ENCODE data around the gene PELI3. TPM values are rescaled to one million over a fixed set of nuclear protein-coding genes. Genes with fewer than 3 reads are reported as not detected.
"Not testable (repeated sequence)": the region's sequence is repeated elsewhere in the genome, so short reads cannot be mapped to it uniquely, and the experiment has no call there.

Gene PELI3
- total RNA-seq, 1 experiment from 2014 or later: 22.9 TPM

DNA sequence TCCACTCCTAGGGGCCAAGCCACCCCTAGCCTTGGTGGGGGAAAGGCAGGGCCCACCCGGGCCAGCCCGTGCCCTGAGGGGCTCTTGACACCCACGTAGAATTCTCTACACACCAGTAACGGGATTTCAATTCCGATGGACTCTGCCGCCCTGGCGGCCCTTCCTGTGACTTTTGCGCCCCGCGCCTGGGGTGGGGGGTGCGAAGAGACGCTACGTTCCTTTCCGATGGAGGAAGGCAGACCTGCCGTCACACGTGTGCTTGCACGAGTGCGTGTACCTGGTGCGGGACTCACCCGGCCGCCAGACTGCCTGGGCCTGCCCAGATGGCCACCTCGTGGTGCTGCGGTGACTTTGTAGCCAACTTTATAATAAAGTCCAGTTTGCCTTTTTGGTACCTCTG, 40.4 kb upstream of the PELI3 start:
- Histone ChIP-seq H3K36me3 (ENCODE audit: low read depth, low read length) (no peaks in the 10 kb centered on the region), H3K27ac (ENCODE audit: low read length) (no peak overlapping the region), H3K79me2 (ENCODE audit: low read length) (no peaks in the 10 kb centered on the region), H3K27me3 (ENCODE audit: low read length) (peaks cover 9% of the 10 kb centered on the region; the same call in 1 of the 2 replicates), H4K20me1 (ENCODE audit: low read length) (no peaks in the 10 kb centered on the region; the same call in 1 of the 2 replicates), H3K9me2 (replicated peaks; ENCODE audit: low read length) (no peaks in the 10 kb centered on the region), H2AFZ (ENCODE audit: low read length) (no peak overlapping the region), H3K4me1 (ENCODE audit: insufficient read depth, low read length) (no peaks in the 10 kb centered on the region), H3K4me2 (ENCODE audit: low read length) (no peak overlapping the region), H3F3A (ENCODE audit: low read length, unreplicated experiment) (no peaks in the 10 kb centered on the region), H3K9ac (ENCODE audit: low read length) (no peak overlapping the region), H3K9me3 (ENCODE audit: low read length) (no peaks in the 10 kb centered on the region), H3K4me3 (ENCODE audit: low read length) (no peak overlapping the region)
- CTCF ChIA-PET: no interaction called here
- no peak for TF ChIP-seq EZH2phosphoT487 (IDR thresholded peaks at IDR 0.05; ENCODE audit: borderline replicate concordance, low read length)
- POLR2A ChIA-PET (ENCODE audit: unreplicated experiment): no interaction called here
- intact Hi-C loops (cut with micrococcal nuclease): no loop called here
- no TSS peak for BruUV-seq (replicated peaks)
- ATAC-seq: no peak
- no peak for DNase-seq

DNA sequence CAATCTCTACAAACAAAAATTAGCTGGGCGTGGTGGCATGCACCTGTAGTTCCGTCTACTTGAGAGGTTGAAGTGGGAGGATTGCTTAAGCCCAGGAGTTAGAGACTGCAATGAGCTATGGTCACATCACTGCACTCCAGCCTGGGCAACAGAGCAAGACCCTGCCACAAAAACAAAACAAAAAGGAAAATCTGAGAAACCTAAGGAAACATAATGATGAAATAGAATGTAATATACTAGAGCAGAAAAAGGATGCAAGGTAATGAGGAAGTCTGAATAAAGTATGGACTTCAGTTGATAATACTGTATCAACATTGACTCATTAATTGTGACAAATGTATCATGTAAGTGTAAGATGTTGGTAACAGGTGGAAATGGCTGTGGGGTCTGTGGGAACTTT, 37.8 kb upstream of the PELI3 start:
- no peaks in the 10 kb centered on the region for H3K9me3 ChIP-seq (ENCODE audit: low read length)
- H3F3A ChIP-seq (ENCODE audit: low read length, unreplicated experiment): no peaks in the 10 kb centered on the region
- no peaks in the 10 kb centered on the region for H4K20me1 ChIP-seq (ENCODE audit: low read length)
- no peak overlapping the region for H3K27ac ChIP-seq (ENCODE audit: low read length)
- ChIA-PET CTCF (interaction anchor here (0.6 to 1.1 kb wide), 2 partner anchors 38 to 132 kb away, joined by 3 to 4 read pairs; partner anchors contain the start of gene PELI3), POLR2A (ENCODE audit: unreplicated experiment) (interaction anchor here (0.7 kb wide), 1 partner anchor 28 kb away, joined by 5 read pairs; no protein-coding TSS in a partner anchor)
- TF ChIP-seq EZH2 (IDR thresholded peaks at IDR 0.05; ENCODE audit: low read length, unreplicated experiment) (no peak), EZH2phosphoT487 (IDR thresholded peaks at IDR 0.05; ENCODE audit: borderline replicate concordance, low read length) (no peak)
- TF ChIP-seq, protein P1, sequence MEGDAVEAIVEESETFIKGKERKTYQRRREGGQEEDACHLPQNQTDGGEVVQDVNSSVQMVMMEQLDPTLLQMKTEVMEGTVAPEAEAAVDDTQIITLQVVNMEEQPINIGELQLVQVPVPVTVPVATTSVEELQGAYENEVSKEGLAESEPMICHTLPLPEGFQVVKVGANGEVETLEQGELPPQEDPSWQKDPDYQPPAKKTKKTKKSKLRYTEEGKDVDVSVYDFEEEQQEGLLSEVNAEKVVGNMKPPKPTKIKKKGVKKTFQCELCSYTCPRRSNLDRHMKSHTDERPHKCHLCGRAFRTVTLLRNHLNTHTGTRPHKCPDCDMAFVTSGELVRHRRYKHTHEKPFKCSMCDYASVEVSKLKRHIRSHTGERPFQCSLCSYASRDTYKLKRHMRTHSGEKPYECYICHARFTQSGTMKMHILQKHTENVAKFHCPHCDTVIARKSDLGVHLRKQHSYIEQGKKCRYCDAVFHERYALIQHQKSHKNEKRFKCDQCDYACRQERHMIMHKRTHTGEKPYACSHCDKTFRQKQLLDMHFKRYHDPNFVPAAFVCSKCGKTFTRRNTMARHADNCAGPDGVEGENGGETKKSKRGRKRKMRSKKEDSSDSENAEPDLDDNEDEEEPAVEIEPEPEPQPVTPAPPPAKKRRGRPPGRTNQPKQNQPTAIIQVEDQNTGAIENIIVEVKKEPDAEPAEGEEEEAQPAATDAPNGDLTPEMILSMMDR (conservative IDR thresholded peaks at IDR 0.05; ENCODE audit: low read depth, low read length): no peak
- H2AFZ ChIP-seq (ENCODE audit: low read length): no peak overlapping the region
- H3K36me3 ChIP-seq (ENCODE audit: low read depth, low read length): no peaks in the 10 kb centered on the region; the same call in 1 of the 2 replicates
- no peaks in the 10 kb centered on the region for H3K9me2 ChIP-seq (replicated peaks; ENCODE audit: low read length)
- intact Hi-C loops (cut with micrococcal nuclease): no loop called here
- no peak overlapping the region for H3K4me3 ChIP-seq (ENCODE audit: low read length)
- H3K4me1 ChIP-seq (ENCODE audit: insufficient read depth, low read length): no peaks in the 10 kb centered on the region
- ATAC-seq: no peak
- H3K79me2 ChIP-seq (ENCODE audit: low read length): no peaks in the 10 kb centered on the region
- H3K27me3 ChIP-seq (ENCODE audit: low read length): peaks cover 4% of the 10 kb centered on the region; the same call in 1 of the 2 replicates
- DNase-seq: no peak
- H3K4me2 ChIP-seq (ENCODE audit: low read length): no peak overlapping the region
- no peak overlapping the region for H3K9ac ChIP-seq (ENCODE audit: low read length)
- BruUV-seq (replicated peaks): no TSS peak

- CTCF ChIA-PET: interaction anchor here (0.6 to 0.7 kb wide), 2 partner anchors 44 to 116 kb away, joined by 3 to 17 read pairs; partner anchors contain the start of gene ZDHHC24
- Histone ChIP-seq H3K9me2 (replicated peaks; ENCODE audit: low read length) (no peaks in the 10 kb centered on the region), H3K79me2 (ENCODE audit: low read length) (no peaks in the 10 kb centered on the region), H3K27me3 (ENCODE audit: low read length) (no peaks in the 10 kb centered on the region), H3K36me3 (ENCODE audit: low read depth, low read length) (peaks cover 4% of the 10 kb centered on the region), H3K9me3 (ENCODE audit: low read length) (no peaks in the 10 kb centered on the region), H3K4me2 (ENCODE audit: low read length) (no peak overlapping the region), H3K4me1 (ENCODE audit: insufficient read depth, low read length) (no peaks in the 10 kb centered on the region), H4K20me1 (ENCODE audit: low read length) (no peaks in the 10 kb centered on the region), H2AFZ (ENCODE audit: low read length) (no peak overlapping the region), H3K4me3 (ENCODE audit: low read length) (no peak overlapping the region), H3F3A (ENCODE audit: low read length, unreplicated experiment) (no peaks in the 10 kb centered on the region), H3K9ac (ENCODE audit: low read length) (no peak overlapping the region), H3K27ac (ENCODE audit: low read length) (no peak overlapping the region)
- intact Hi-C loops (cut with micrococcal nuclease): loop anchor here (1.0 kb wide), 1 partner anchor 22 kb away; no protein-coding TSS in a partner anchor
- DNase-seq: peak; percentile 80
- TF ChIP-seq, protein P1 (conservative IDR thresholded peaks at IDR 0.05; ENCODE audit: low read depth, low read length): peak; percentile 94
- TF ChIP-seq EZH2phosphoT487 (IDR thresholded peaks at IDR 0.05; ENCODE audit: borderline replicate concordance, low read length): no peak
- peak; percentile 96 for ATAC-seq
- POLR2A ChIA-PET (ENCODE audit: unreplicated experiment): interaction anchor here (0.6 to 0.7 kb wide), 2 partner anchors 50 to 378 kb away, joined by 11 to 16 read pairs; no protein-coding TSS in a partner anchor
- BruUV-seq (replicated peaks): no TSS peak
Measured at GRCh38 chr11:66429983-66430602, 36.6 kb upstream of the PELI3 start.

- H3K9ac ChIP-seq (ENCODE audit: low read length); BruUV-seq (replicated peaks); intact Hi-C loops (cut with micrococcal nuclease); DNase-seq; H3K4me1 ChIP-seq (ENCODE audit: insufficient read depth, low read length); CTCF ChIA-PET; H3K4me3 ChIP-seq (ENCODE audit: low read length); H3K4me2 ChIP-seq (ENCODE audit: low read length); POLR2A ChIA-PET (ENCODE audit: unreplicated experiment); ATAC-seq; H3F3A ChIP-seq (ENCODE audit: low read length, unreplicated experiment); H2AFZ ChIP-seq (ENCODE audit: low read length); H3K9me3 ChIP-seq (ENCODE audit: low read length); H3K9me2 ChIP-seq (replicated peaks; ENCODE audit: low read length); H3K27me3 ChIP-seq (ENCODE audit: low read length); H4K20me1 ChIP-seq (ENCODE audit: low read length); H3K79me2 ChIP-seq (ENCODE audit: low read length); H3K27ac ChIP-seq (ENCODE audit: low read length): not testable (repeated sequence)
- H3K36me3 ChIP-seq (ENCODE audit: low read depth, low read length): peaks cover 15% of the 10 kb centered on the region
Measured at GRCh38 chr11:66431287-66431686, 35.4 kb upstream of the PELI3 start.

GRCh38 chr11:66431871-66432329, 34.8 kb upstream of the PELI3 start:
- DNase-seq; POLR2A ChIA-PET (ENCODE audit: unreplicated experiment); BruUV-seq (replicated peaks): not testable (repeated sequence)

More at GRCh38 chr11:66431871-66432329, 34.8 kb upstream of the PELI3 start:
- H3K27me3 ChIP-seq (ENCODE audit: low read length); H3K9me2 ChIP-seq (replicated peaks; ENCODE audit: low read length); H3K27ac ChIP-seq (ENCODE audit: low read length); H2AFZ ChIP-seq (ENCODE audit: low read length); H3F3A ChIP-seq (ENCODE audit: low read length, unreplicated experiment); H3K9ac ChIP-seq (ENCODE audit: low read length); H3K4me1 ChIP-seq (ENCODE audit: insufficient read depth, low read length); intact Hi-C loops (cut with micrococcal nuclease); H3K9me3 ChIP-seq (ENCODE audit: low read length); H3K4me3 ChIP-seq (ENCODE audit: low read length); H3K4me2 ChIP-seq (ENCODE audit: low read length); ATAC-seq; H4K20me1 ChIP-seq (ENCODE audit: low read length); H3K79me2 ChIP-seq (ENCODE audit: low read length): not testable (repeated sequence)
- peaks cover 22% of the 10 kb centered on the region for H3K36me3 ChIP-seq (ENCODE audit: low read depth, low read length)
- CTCF ChIA-PET: interaction anchor here (0.6 kb wide), 1 partner anchor 22 kb away, joined by 3 read pairs; no protein-coding TSS in a partner anchor
